Measurements from ENCODE around the gene MRPS31. TPM values are rescaled to one million over a fixed set of nuclear protein-coding genes. Genes with fewer than 3 reads are reported as not detected.

MRPS31 gene
- total and polyA plus RNA-seq, 4 donors: 13.4 to 17.6 (median 16.0) TPM

GRCh38 chr13:40776681-40777165, 5.7 kb upstream of the MRPS31 start:
- no peak for DNase-seq (ENCODE audit: low spot score)
- no peak overlapping the region for H3K4me3 ChIP-seq (ENCODE audit: low read depth in 1 of 3, low read length in 3 of 3)
- H3K27ac ChIP-seq (ENCODE audit: low read depth in 1 of 2, low read length in 2 of 2): peak overlapping the region; percentile 16 to 49
- no peaks in the 10 kb centered on the region for H3K36me3 ChIP-seq (ENCODE audit: control insufficient read depth in 4 of 4, insufficient read depth in 3 of 4, low read depth in 1 of 4, low read length in 3 of 4)
- no peak overlapping the region for H3K9ac ChIP-seq (ENCODE audit: low read depth in 1 of 2, low read length in 2 of 2)
- TF ChIP-seq HNF4A (conservative IDR thresholded peaks at IDR 0.05) (no peak), FOXA2 (IDR thresholded peaks at IDR 0.05) (no peak), RAD21 (IDR thresholded peaks at IDR 0.05) (no peak), HNF4G (IDR thresholded peaks at IDR 0.05) (no peak), ZBTB33 (IDR thresholded peaks at IDR 0.05) (no peak), JUND (IDR thresholded peaks at IDR 0.05) (no peak), YY1 (IDR thresholded peaks at IDR 0.05) (no peak), EGR1 (IDR thresholded peaks at IDR 0.05; ENCODE audit: low read depth in 2 of 2) (no peak), FOXA1 (IDR thresholded peaks at IDR 0.05) (no peak), TAF1 (conservative IDR thresholded peaks at IDR 0.05) (no peak), RXRA (IDR thresholded peaks at IDR 0.05) (no peak), GABPA (IDR thresholded peaks at IDR 0.05 in 1 of 2, conservative IDR thresholded peaks at IDR 0.05 in 1 of 2) (no peak), CTCF (IDR thresholded peaks at IDR 0.05; ENCODE audit: low read depth, low read length, missing input control) (no peak), SP1 (IDR thresholded peaks at IDR 0.05) (no peak), ATF3 (IDR thresholded peaks at IDR 0.05) (no peak), NR2F2 (IDR thresholded peaks at IDR 0.05) (no peak), MAX (IDR thresholded peaks at IDR 0.05) (no peak), REST (IDR thresholded peaks at IDR 0.05) (no peak)
- H3K4me1 ChIP-seq (ENCODE audit: control insufficient read depth in 4 of 4, insufficient read depth in 4 of 4, low read length in 3 of 4): peaks cover 3 to 37% (median 13%) of the 10 kb centered on the region in 4 donors
- no peaks in the 10 kb centered on the region for H3K27me3 ChIP-seq (ENCODE audit: control insufficient read depth in 4 of 4, insufficient read depth in 4 of 4, low read length in 3 of 4)
- no peaks in the 10 kb centered on the region for H3K9me3 ChIP-seq (ENCODE audit: control insufficient read depth in 4 of 4, low read length in 3 of 4)
- 59% methylated on average over 7 of the region's 7 CpGs for WGBS
